GM13977 (cell line): ENCODE data around the gene POLR2J.

Experiments used
- DNase-seq: peaks from one replicate; pipeline ENCODE4 v3.0.0; 2012; ENCODE audit warnings: low spot score
- CTCF ChIP-seq: IDR thresholded peaks from 2 replicates; pipeline ENCODE4 v1.5.1; 2012; ENCODE audit warnings: mild to moderate bottlenecking, control low read depth; ENCODE audit not compliant: insufficient read depth; ENCODE audit errors: extremely low read depth, missing control alignments
- in situ Hi-C: fragments of 300-500 bp; cut with MboI; formaldehyde crosslinking; loops from one replicate; pipeline ENCODE4 v1.12.0; 2022; ENCODE audit warnings: low sequenced_read_pairs, low pct_unique_long_range_greater_than_20kb, mixed read lengths, inconsistent platforms; ENCODE audit not compliant: unreplicated experiment

POLR2J gene

GRCh38 chr7:102473271-102473991 is 5.3 kb downstream of the POLR2J start:
- in situ Hi-C loops = no loop called here
- TF ChIP-seq CTCF = no peak
- no peak for DNase-seq

GRCh38 chr7:102472126-102473041 is 6.3 kb downstream of the POLR2J start:
- TF ChIP-seq CTCF = no peak

GRCh38 chr7:102471791-102472125 is 7.0 kb downstream of the POLR2J start:
- TF ChIP-seq CTCF = no peak
- in situ Hi-C loops = no loop called here
- DNase-seq = no peak

More at GRCh38 chr7:102472126-102473041, 6.3 kb downstream of the POLR2J start:
- in situ Hi-C loops = no loop called here
- DNase-seq = peak; percentile 26

- DNase-seq = peak; percentile 20
- TF ChIP-seq CTCF = no peak
- in situ Hi-C loops = loop anchor here (5.0 kb wide), 1 partner anchor 68 kb away; no protein-coding TSS in a partner anchor
Observed at GRCh38 chr7:102469972-102470825, 8.5 kb downstream of the POLR2J start.

- TF ChIP-seq CTCF = no peak
- in situ Hi-C loops = loop anchor here (5.0 kb wide), 1 partner anchor 67 kb away; no protein-coding TSS in a partner anchor
- peak; percentile 32 for DNase-seq
Observed at GRCh38 chr7:102469351-102469971, 9.3 kb downstream of the POLR2J start.
